Panc1 (cell line): ENCODE data around the gene SAA4.

Source experiments
- POLR2AphosphoS5 ChIP-seq: IDR thresholded peaks from 2 replicates; pipeline ENCODE4 v1.6.1; 2012; ENCODE audit warnings: mild to moderate bottlenecking, low read depth, low read length, moderate library complexity
- SIN3A ChIP-seq: IDR thresholded peaks from 2 replicates; pipeline ENCODE4 v1.6.1; 2012; ENCODE audit warnings: low read depth, mild to moderate bottlenecking, low read length, moderate library complexity, borderline replicate concordance; ENCODE audit not compliant: insufficient read depth
- TCF7L2 ChIP-seq: IDR thresholded peaks from 2 replicates; pipeline ENCODE4 v1.6.1; 2011; ENCODE audit warnings: mild to moderate bottlenecking, low read depth, low read length, inconsistent platforms
- TF ChIP-seq, protein P1 (sequence below): fragments of 450-650 bp; IDR thresholded peaks from 2 replicates; pipeline ENCODE4 v1.5.1; 2017; ENCODE audit warnings: mild to moderate bottlenecking

GRCh38 chr11:18230859-18231258 is 5.7 kb downstream of the SAA4 start:
- TF ChIP-seq POLR2AphosphoS5: no peak
- TF ChIP-seq, protein P1, sequence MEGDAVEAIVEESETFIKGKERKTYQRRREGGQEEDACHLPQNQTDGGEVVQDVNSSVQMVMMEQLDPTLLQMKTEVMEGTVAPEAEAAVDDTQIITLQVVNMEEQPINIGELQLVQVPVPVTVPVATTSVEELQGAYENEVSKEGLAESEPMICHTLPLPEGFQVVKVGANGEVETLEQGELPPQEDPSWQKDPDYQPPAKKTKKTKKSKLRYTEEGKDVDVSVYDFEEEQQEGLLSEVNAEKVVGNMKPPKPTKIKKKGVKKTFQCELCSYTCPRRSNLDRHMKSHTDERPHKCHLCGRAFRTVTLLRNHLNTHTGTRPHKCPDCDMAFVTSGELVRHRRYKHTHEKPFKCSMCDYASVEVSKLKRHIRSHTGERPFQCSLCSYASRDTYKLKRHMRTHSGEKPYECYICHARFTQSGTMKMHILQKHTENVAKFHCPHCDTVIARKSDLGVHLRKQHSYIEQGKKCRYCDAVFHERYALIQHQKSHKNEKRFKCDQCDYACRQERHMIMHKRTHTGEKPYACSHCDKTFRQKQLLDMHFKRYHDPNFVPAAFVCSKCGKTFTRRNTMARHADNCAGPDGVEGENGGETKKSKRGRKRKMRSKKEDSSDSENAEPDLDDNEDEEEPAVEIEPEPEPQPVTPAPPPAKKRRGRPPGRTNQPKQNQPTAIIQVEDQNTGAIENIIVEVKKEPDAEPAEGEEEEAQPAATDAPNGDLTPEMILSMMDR: no peak
- no peak for TF ChIP-seq SIN3A
- TF ChIP-seq TCF7L2: no peak
